HG03575 (cell line): Measurements from ENCODE around the gene CFAP74.

Source experiments
- ATAC-seq: cut with Tn5 transposase; IDR thresholded peaks from one replicate; pipeline ENCODE4 v1.9.1; 2021; ENCODE audit not compliant: unreplicated experiment, insufficient number of reproducible peaks, low FRiP score; ENCODE audit errors: extremely low read depth

Gene CFAP74

DNA sequence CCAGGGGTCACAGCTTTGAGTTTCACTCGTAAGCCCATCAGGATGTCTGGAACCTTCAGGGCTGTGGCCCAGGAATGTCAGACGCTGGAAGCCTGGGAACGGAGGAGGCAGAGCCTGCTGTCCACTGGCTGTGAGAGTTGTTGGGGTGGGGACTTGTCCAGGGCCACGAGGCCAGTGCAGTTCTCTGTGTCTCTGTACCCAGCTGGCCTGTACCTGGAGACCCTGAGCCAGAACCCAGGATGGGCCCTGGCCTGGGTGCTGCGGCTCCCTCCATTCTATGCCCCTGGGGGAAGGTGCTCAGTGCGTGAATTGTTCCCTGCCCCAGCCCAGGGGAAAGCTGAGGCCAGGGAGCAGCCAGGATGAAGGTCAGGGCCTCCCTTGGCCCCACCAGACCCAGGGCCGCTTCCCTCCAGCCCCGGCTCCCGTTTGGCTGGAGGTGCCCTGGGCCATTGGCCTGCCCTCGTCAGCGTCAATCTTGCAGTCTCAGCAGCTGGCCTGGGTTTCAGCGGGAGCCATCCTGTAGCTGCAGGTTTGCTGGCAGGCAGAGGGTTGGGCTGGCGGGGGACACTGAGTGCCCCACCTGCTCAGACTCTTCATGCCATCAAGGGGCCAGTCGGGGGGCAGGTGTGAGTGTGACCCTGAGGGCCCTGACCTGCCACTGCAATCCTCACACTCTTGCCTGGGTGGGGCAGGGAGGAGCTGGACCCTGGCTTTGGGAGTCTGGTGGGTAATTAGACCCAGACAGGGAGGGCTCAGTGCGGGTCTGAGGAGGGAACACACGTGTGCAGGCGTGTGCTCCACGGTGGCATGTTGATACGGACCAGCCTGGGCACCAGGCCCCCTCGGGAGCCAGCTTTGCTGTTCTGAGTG lies 89.2 kb downstream of the CFAP74 start:
- no peak for ATAC-seq

DNA sequence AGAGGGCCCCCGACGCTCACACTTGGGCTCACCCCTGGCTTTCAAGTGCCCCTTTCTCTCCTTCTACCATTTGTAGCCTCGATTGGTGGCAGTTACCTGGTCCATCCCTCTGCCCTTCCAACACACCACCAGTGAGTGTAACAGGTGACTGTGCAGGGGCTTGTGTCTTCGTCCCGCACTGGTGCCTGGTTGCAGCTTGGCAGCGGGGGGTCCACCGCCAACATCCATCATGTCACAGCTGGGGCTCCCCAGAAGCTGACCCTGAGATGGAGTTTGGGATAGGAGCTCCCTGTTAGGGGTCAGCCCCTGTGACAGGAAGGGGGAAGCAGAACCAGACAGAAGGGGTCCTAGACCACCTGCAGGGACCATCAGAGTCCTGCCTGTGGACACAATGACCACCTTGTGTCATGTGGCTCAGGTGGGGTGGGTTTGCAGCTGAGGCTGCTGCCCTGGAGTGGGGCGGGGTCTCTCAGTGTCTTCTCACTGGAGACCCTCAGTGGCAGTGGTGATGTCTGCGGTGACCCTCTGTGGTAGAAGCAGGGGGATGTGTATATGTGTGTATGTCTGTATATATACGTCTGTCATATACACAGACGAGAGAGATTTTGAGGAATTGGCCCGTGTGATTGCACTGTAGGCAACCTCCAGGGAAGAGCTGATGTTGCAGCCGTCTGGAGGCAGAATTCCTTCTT lies 92.1 kb downstream of the CFAP74 start:
- no peak for ATAC-seq

DNA sequence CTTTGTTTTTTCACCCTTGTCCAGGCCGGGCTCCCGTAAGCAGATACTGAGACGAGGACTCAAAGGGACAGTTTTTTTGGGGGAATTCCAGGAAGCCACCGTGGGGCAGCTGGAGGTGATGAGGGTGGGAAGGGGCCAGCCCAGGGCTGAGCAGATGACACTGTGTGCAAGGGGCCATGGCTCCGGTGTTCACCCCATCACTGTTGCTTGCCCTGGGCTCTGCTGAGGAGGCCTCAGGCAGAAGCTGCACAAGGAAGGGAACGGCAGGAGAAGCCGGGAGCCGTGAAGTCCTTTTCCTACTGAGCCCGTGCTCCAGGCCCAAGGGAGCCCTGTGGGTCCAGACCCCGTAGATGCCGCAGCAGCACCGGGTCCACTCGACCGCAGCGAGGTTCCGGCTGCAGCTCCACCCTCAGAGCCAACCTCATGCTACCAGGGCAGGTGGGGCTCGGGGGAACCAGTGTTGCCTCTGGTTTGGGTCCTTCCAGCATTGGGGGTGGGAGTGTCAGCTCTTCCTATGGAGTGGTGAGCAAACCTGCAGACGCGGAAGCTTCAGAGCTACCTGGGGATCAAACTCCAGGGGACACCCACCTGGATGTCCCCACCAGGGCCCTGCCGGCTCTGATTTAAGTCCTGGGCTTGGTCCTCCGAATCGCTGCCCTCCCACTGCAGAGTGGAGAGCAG lies 92.8 kb downstream of the CFAP74 start:
- no peak for ATAC-seq

DNA sequence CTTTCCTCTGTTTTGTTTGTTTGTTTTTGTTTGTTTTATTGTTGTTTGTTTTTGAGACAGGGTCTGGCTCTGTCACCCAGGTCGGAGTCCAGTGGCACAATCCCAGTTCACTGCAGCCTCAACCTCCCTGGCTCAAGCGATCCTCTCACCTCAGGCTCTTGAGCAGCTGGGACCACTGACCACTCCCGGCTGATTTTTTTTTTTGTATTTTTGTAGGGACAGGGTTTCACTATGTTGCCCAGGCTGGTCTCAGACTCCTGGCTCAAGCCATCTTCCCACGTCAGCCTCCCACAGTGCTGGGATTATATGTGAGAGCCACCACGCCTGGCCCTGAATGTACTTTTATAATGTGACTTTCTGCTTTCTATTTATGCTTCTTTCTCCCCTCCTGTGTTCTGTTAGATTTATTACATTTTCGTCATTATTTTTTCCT lies 93.5 kb downstream of the CFAP74 start:
- ATAC-seq = no peak

DNA sequence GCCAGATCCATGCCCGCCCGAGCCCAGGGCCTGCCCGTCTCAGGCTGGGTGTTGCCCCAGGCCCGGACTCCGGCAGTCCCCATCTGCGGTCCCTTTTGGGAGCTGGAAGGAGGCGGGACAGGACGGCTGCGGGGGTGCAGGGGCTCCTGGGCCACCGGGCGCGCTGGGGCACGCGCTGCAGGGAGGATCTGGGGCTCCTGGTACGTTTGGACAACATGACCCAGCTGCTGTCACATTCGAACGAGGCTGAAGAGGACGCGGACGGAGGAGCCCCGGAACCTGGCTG lies 95.1 kb downstream of the CFAP74 start:
- no peak for ATAC-seq

DNA sequence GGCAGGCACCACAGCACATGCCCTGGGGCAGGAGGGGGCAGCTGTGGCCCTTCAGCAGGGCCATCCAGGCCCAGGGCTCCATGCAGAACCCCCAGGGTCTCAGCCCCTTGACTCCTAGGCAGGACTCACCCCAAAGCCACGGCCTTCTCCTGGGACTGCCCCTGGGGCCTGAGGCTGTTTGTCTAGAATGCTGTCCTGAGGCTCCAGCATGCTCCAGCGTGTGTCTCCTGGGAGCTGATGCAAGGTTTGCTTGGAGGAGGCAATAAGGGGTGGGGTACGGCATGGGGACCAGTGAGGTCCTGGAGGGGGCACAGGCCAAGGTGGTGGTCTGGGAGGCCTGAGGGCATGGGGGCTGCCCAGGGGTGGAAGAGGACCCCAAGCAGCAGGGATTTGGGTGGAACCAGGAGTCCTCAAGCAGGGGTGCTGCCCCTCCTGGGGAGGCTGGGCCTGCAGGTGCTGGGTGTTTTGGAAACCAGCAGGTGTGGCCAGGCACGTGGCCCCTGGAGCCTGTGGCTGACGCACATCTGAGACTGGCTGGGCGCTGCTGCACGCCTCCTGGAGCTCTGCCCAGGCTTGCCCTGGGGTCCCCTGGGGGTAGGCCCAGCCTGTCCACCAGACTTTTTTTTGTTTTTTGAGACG lies 96.4 kb downstream of the CFAP74 start:
- ATAC-seq = no peak

DNA sequence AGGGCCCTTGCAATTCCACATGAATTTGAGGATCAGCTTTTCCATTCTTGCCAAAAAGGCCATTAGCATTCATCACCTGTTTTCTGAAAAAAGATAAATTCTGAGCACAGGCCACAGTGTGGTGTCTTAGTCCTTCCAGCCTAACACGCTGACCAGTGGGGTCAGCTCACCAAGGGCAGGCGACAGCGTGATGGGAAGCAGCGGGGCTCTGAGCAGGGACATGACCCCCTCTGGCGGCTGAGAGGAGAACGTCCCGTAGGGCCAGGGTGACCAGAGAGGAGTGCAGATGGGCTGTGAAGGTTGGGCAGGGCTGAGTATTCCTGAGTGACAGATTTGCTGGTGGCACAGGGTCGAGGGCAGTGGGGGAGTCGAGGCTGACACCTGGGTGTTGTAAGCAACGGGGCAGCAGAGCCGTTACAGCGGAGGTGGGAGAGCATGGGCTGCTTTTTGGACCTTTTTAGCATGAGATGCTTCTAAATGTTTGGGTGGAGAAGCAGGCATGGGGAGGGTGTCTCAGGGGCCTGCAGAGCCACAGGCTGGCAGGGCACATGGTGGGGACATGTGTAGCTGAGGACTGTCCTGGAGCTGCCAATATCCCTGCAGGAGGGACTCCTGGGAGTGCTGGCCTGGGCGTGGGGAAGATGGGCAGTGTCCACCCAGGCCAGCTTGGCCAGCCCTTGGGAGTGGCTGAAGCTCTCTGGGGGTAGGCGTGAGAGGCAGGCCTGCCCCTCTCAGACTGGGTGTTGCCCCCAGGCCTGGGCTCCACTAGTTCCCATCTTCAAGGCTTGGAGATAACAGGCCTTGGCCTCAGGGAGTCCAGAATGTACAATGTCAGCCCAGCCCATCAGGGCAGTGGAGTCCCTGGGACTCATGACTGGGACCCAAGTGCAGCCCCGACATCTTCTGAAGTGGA lies 97.1 kb downstream of the CFAP74 start:
- ATAC-seq = no peak

DNA sequence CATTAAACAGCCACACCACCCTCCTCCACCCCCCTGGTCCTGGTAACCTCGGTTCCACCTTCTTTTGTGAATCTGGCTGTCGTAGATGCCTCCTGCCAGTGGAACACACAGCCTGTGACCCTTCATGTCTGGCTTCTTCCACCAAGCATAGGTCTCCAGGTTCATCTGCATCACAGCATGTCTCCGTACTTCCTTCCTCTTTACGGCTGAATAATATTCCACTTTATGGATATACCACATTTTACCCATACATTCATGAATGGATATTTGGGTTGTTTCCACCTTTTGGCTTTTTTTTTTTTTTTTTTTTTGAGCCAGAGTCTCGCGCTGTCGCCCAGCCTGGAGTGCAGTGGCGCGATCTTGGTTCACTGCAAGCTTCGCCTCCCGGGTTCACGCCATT lies 100.4 kb downstream of the CFAP74 start:
- ATAC-seq = no peak

DNA sequence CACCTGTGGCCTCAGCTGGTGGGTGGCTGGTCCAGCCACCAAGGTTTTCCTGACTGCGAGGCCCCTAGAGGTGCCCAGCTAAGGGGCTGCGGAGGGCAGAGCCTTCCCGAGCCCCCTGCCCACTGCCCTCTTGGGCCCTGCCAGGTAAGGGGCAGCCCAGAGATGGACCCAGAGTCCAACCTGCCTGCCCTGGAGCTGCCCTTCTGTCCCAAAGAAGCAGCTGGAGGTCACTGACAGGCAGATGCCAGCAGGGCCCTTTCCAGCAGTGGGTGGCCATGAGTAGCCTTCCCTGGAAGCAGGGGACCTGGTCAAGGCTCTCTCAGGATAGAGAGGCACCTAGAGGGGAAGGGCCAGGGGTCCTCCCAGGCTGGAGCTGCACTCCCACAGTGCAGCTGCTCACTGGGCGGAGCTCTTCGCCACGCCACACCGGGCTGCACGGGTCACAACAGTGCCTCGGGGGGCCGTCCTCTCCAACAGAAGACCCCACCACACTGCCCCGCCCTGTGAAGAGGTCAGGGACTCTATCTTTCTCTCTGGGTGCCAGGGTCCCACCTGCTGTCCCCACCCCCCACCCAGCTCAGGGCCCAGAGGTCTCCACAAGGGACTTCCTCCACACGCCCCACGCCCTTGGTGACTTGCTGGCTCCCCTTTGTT lies 101.8 kb downstream of the CFAP74 start:
- ATAC-seq = no peak

DNA sequence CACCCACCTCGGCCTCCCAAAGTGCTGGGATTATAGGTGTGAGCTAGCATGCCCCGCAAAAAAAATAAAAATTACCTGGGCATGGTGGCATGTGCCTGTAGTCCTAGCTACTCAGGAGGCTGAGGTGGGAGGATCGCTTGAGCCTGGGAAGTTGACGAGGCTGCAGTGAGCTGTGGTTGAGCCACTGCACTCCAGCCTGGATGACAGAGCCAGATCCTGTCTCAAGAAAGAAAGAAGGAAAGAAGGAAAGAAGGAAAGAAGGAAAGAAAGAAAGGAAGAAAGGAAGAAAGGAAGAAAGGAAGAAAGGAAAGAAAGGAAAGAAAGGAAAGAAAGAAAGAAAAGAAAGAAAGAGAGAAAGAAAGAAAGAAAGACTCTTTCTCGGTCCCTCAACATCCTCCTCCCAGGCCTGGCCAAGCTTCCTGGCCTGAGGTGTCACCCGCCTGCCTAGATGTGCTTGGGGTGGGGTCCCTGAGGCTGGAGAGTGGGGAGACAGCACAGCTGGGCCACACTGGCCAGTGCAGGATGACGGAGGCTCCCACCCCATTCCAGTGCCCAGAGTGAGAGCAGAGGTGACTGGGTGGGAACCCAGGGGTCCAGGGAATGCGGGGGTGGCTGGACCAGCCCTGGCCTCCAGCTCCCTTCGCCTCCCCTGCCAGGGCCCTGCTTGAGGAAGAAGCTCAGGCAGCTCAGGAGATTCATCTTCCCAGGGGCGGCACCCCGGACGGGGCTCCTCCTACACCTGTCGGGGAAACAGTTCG lies 102.5 kb downstream of the CFAP74 start:
- ATAC-seq = no peak

DNA sequence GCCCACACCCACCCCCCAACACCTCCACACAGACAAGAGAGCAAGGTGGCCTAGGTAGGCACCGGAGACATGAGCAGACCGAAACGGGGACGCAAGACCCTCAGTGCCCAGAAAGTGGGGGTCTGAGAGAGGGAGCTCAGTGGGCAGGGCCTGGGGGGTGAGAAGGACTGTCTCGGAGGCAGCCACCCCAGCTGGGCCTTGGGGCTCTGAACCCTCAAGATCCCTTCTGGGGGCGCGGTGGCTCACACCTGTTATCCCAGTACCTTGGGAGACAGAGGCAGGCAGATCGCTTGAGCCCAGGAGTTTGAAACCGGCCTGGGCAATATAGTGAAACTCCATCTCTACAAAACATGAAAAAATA lies 103.6 kb downstream of the CFAP74 start:
- ATAC-seq = no peak

DNA sequence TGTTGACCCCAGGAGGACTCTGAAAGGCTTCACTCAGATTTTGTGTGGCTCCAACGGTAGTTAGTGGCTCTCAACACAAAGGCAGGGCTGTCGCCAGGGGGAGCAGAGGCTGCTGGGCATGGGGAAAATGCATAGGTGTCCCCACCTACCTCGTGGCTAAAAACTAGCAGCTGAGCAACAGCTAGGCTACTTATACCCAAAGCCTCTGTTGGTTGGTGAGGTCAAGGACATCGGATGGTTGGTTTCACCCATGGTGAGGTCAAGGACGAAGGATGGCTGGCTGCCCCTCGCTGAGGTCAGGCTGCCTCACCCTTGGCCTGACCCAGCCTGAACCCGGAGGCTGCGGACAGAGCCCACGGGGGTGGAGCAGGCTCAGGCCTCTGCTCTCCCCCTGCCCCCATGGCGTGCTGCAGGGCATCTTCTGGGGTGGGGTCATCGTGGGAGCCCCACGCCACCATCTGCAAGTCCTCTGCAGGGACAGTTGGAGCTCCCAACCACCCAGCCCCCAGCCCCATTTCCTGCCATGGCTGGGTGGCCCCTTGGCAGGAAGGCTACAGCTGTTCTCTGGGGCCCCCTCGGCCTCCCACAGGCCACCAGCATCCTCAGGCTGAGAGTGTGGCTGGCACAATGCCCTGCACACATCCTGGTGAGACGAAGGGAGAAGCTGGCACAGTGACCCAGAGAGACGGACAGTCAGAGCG lies 104.2 kb downstream of the CFAP74 start:
- no peak for ATAC-seq

DNA sequence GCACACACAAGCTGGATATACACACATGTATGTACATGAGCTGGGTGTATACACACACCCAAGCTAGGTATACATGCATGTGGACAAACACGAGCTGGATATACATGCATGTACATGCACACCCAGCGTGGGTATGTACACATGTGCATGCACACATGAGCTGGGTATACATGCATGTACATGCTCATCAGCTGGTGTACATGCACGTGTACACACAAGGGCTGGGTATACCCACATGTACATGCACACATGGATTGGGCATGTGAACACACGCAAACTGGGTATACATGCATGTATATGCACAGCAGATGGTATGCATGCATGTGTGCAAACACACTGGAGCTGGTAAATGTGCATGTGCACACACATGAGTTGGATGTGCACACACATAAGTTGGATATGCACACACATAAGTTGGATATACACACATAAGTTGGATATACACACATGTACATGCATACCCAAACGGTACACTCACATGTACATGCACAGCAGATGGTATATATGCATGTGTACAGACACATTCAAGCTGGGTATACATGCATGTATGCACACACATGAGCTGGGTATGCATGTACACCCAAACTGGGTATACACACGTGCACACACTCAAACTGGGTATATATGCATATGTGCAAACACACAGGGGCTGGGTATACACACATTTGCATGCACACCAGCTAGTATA lies 105.2 kb downstream of the CFAP74 start:
- ATAC-seq = no peak

DNA sequence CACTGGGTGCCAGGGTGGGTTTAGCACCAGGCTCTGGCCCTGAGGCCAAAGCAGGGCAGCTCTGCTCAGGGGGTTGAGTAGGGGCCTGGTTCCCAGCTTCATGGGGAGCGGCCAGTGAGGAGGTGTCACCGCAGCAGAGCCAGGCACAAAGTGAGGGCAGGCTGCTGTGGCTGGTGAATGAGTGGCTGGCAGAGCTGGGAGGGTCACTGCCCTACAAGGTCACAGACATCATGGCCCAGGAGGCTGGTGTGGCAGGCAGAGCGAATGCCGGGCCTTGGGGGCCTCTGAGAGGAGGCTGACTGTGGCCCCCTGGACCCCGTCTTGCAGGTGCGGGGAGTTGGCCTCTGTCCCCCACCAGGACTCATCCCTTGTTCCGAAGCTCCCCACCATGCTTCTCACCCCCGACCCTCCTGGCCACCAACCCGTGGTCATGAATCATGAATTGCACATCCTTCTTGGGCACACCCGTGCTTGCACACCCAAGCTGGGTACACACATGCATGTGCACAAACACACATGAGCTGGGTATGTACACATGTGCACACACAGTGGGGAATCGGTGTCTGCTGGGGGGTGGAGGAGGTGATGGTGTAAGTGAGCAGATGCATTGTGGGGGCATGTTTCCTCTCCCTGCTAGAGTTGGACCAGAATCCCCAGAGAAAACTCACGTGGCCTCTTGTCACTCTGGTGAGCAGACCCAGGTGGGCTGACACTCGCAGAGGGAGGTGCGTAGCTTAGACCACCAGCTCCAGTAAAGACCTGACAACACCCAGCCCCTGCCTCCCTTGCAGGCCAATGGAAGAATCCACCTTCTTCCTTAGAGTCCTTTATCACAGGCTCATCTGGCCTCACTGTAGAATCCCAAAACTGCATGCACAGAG lies 107.9 kb downstream of the CFAP74 start:
- ATAC-seq = no peak

DNA sequence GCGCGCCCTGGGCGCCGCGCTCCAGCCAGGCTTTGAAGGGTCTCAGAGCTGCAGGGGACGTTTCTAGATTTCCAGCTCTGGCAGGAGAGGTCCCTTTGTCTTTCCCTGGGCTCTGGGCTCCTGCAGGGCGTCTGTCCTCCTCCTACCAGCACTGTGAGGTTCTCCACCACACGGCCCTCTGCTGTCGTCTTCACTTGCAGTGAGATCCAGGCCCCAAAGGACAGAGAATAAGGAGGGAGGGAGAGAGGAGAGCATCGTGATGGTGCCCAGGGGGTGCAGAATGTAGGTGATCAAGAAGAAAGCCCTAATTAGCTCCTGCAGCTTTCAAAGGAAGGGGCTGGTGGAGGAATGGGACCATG lies 108.5 kb downstream of the CFAP74 start:
- ATAC-seq = no peak
